H1 (cell line): ENCODE data around the gene LMNA. TPM values are rescaled to one million over a fixed set of nuclear protein-coding genes. Genes with fewer than 3 reads are reported as not detected.
A peak's percentile ranks its signal among the peaks of the same experiment; 100 is the strongest.

Source experiments
- BCL11A ChIP-seq, 2 experiments: IDR thresholded peaks; one replicate each; pipeline ENCODE4 v1.6.1; 2011; ENCODE audit warnings: low read depth in 2 of 2, low read length in 2 of 2, mild to moderate bottlenecking in 2 of 2
- CHD2 ChIP-seq: IDR thresholded peaks from 2 replicates; pipeline ENCODE4 v1.6.1; 2012; ENCODE audit warnings: low read length, improper control_type of control experiment
- CTCF ChIP-seq, 3 experiments: IDR thresholded peaks; 1 replicate in 2 of 3; 2 replicates in 1 of 3; pipeline versions ENCODE4 v1.5.1 to v1.6.1; 2011; ENCODE audit warnings: low read length in 3 of 3, mild to moderate bottlenecking in 3 of 3, inconsistent platforms in 2 of 3, low read depth in 1 of 3, moderate library complexity in 1 of 3; ENCODE audit not compliant: insufficient read depth in 1 of 3; ENCODE audit errors: control extremely low read depth in 1 of 3
- HDAC2 ChIP-seq, 2 experiments: fragments of 300-600 bp in 1 of 2; sonication (generic) in 1 of 2; IDR thresholded peaks; 2 replicates each; pipeline ENCODE4 v1.6.1; 2011 to 2012; ENCODE audit warnings: low read depth in 2 of 2, low read length in 2 of 2, mild to moderate bottlenecking in 2 of 2, moderate library complexity in 2 of 2, borderline replicate concordance in 1 of 2, inconsistent platforms in 1 of 2
- JUN ChIP-seq: IDR thresholded peaks from 2 replicates; pipeline ENCODE4 v1.6.1; 2011; ENCODE audit warnings: low read depth, mild to moderate bottlenecking, improper control_type of control experiment, low read length
- NRF1 ChIP-seq: IDR thresholded peaks from 2 replicates; pipeline ENCODE4 v1.6.1; 2011; ENCODE audit warnings: mild to moderate bottlenecking, low read depth, low read length, improper control_type of control experiment
- PHF8 ChIP-seq: fragments of 200-600 bp; sonication (generic); conservative IDR thresholded peaks from 2 replicates; pipeline ENCODE4 v1.7.1; 2012; ENCODE audit warnings: low read depth, mild to moderate bottlenecking, inconsistent platforms, low read length, moderate library complexity
- TCF12 ChIP-seq: IDR thresholded peaks from 2 replicates; pipeline ENCODE4 v1.6.1; 2011; ENCODE audit warnings: low read depth, mild to moderate bottlenecking, low read length
- TEAD4 ChIP-seq: IDR thresholded peaks from 2 replicates; pipeline ENCODE4 v1.6.1; 2012; ENCODE audit warnings: low read depth, low read length, inconsistent platforms, mixed read lengths
- polyA plus RNA-seq, 7 experiments: library from polyadenylated mRNA; depleted of rRNA in 3 of 7; stranded (reverse) in 5 of 7; unstranded in 2 of 7; fragments of >200 nt in 5 of 7; fragments of 200-250 nt in 2 of 7; gene quantifications; 1 replicate in 5 of 7; 2 replicates in 1 of 7; 4 replicates in 1 of 7; pipeline versions ENCODE4 v1.2.1 to v1.2.3, GENCODE V29; 2011 to 2013; ENCODE audit warnings: missing spikeins in 2 of 7, mixed read lengths in 2 of 7
- total RNA-seq: library from RNA; stranded (reverse); fragmentation: NEBNext Ultra II Directional; extraction: Animal tissue kit (Norgen Biotek cat#: 25700); gene quantifications from 2 replicates; pipeline ENCODE4 v1.2.1, GENCODE V29; 2021
- TF ChIP-seq, protein P1 (sequence below): IDR thresholded peaks from 2 replicates; pipeline ENCODE4 v1.6.1; 2011; ENCODE audit warnings: low read length, improper control_type of control experiment
- TF ChIP-seq, protein P2 (sequence below): IDR thresholded peaks from 2 replicates; pipeline ENCODE4 v1.6.1; 2012; ENCODE audit warnings: inconsistent platforms

The LMNA gene
- total and polyA plus RNA-seq, 2 of the 8 experiments (the other 6 are each of a cell fraction or from before 2014, with no cell fraction given), result 25.8 to 46.8 TPM

GRCh38 chr1:156140879-156141707 is 26.6 kb downstream of the LMNA start (continued):
- no peak for TF ChIP-seq TCF12
- no peak for TF ChIP-seq HDAC2 (IDR thresholded peaks at IDR 0.05; ENCODE audit: borderline replicate concordance in 1 of 2, low read depth in 2 of 2, low read length in 2 of 2)
- no peak for TF ChIP-seq PHF8
- TF ChIP-seq, protein P1, sequence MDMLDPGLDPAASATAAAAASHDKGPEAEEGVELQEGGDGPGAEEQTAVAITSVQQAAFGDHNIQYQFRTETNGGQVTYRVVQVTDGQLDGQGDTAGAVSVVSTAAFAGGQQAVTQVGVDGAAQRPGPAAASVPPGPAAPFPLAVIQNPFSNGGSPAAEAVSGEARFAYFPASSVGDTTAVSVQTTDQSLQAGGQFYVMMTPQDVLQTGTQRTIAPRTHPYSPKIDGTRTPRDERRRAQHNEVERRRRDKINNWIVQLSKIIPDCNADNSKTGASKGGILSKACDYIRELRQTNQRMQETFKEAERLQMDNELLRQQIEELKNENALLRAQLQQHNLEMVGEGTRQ, result no peak; the same call in 1 of the 2 replicates
- TF ChIP-seq CTCF (IDR thresholded peaks at IDR 0.05; ENCODE audit: control extremely low read depth in 1 of 3, insufficient read depth in 1 of 3, low read depth in 1 of 3, low read length in 3 of 3), result peak; percentile 93 to 99 (median 98)
- no peak for TF ChIP-seq TEAD4
- TF ChIP-seq CHD2, result no peak
- no peak for TF ChIP-seq BCL11A (IDR thresholded peaks at IDR 0.05; ENCODE audit: low read depth in 2 of 2, low read length in 2 of 2)
- TF ChIP-seq, protein P2, sequence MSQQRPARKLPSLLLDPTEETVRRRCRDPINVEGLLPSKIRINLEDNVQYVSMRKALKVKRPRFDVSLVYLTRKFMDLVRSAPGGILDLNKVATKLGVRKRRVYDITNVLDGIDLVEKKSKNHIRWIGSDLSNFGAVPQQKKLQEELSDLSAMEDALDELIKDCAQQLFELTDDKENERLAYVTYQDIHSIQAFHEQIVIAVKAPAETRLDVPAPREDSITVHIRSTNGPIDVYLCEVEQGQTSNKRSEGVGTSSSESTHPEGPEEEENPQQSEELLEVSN, result no peak
- no peak for TF ChIP-seq JUN
- no peak for TF ChIP-seq NRF1
